Suprapubic skin (tissue), 4 donors: ENCODE data around the gene USO1.

ENCODE experiments used
- EP300 ChIP-seq: sonication (generic); formaldehyde crosslinking; IDR thresholded peaks from one replicate; pipeline ENCODE4 v1.6.1; 2017; ENCODE audit warnings: antibody characterized with exemption
- POLR2A ChIP-seq, 2 donors: fragments of 450-650 bp; IDR thresholded peaks; one replicate each; pipeline ENCODE4 v1.6.1; 2017; ENCODE audit warnings: antibody characterized with exemption in 2 of 2, mild to moderate bottlenecking in 2 of 2, moderate library complexity in 2 of 2
- POLR2AphosphoS5 ChIP-seq, 3 donors: sonication (generic); formaldehyde crosslinking; IDR thresholded peaks; one replicate each; pipeline ENCODE4 v1.6.1; 2017; ENCODE audit warnings: antibody characterized with exemption in 3 of 3
- TF ChIP-seq, protein P1 (sequence below), 2 donors: fragments of 200-600 bp in 1 of 2; fragments of 450-650 bp in 1 of 2; sonication (generic) in 1 of 2; IDR thresholded peaks; one replicate each; pipeline ENCODE4 v1.5.1; 2016 to 2019; ENCODE audit warnings: antibody characterized with exemption in 2 of 2, mild to moderate bottlenecking in 1 of 2, moderate library complexity in 1 of 2

DNA sequence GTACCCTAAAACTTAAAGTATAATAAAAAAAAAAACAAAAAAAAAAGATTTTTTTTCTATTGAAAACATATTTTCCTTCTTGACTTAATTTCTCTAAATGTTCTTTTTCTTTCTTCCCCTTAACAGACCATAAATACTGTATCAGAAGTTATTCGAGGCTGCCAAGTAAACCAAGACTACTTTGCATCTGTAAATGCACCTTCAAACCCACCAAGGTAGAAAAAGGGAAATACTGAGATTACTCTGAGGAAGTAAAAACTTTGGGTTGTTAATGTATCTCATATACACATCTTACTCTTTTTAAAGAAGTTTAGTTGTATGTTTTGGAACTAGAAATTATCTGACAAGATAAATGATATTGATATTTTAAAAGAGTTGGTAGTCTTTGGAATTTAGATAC, 65.6 kb downstream of the USO1 start:
- TF ChIP-seq, protein P1, sequence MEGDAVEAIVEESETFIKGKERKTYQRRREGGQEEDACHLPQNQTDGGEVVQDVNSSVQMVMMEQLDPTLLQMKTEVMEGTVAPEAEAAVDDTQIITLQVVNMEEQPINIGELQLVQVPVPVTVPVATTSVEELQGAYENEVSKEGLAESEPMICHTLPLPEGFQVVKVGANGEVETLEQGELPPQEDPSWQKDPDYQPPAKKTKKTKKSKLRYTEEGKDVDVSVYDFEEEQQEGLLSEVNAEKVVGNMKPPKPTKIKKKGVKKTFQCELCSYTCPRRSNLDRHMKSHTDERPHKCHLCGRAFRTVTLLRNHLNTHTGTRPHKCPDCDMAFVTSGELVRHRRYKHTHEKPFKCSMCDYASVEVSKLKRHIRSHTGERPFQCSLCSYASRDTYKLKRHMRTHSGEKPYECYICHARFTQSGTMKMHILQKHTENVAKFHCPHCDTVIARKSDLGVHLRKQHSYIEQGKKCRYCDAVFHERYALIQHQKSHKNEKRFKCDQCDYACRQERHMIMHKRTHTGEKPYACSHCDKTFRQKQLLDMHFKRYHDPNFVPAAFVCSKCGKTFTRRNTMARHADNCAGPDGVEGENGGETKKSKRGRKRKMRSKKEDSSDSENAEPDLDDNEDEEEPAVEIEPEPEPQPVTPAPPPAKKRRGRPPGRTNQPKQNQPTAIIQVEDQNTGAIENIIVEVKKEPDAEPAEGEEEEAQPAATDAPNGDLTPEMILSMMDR (IDR thresholded peaks at IDR 0.05): no peak
- no peak for TF ChIP-seq POLR2AphosphoS5 (IDR thresholded peaks at IDR 0.05)
- TF ChIP-seq EP300: no peak
- TF ChIP-seq POLR2A (IDR thresholded peaks at IDR 0.05): no peak
